Measurements from ENCODE around the gene CDH20. TPM values are rescaled to one million over a fixed set of nuclear protein-coding genes. Genes with fewer than 3 reads are reported as not detected.

Gene CDH20
- total RNA-seq, 4 donors from 2014 or later, result 0.14 TPM; not detected in 3

DNA sequence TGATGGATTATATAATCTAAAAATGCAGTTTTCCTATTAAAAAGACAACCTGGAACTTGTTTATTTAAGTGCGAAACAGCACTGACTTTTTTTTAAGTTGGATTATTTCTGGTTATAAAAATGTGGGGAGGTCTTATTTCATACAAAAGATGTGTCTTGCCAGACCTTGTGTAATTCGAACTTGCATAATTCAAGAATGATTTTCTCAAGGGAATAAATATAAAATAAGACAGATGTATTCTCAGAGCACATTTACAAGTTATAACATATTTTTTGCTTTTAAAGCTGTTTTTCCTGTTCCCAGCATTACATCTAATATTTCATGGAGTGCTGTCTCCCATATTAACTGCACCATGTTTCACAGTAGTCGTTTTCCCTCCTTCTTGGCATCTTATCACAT lies 263.1 kb downstream of the CDH20 start:
- H3K9me3 ChIP-seq, result no peaks in the 10 kb centered on the region
- no peak for DNase-seq
- intact Hi-C loops (cut with DNase I; ENCODE audit: low total_unique reads) (no loop called here), in situ Hi-C loops (cut with MboI; ENCODE audit: low pct_ligation_motif_present in 1 of 4, low pct_unique_long_range_greater_than_20kb in 1 of 4, low sequenced_read_pairs in 3 of 4) (loop anchor here (25.0 kb wide), 3 partner anchors 291 to 541 kb away; partner anchors contain the start of gene RNF152 (in 2 of the 4))
- H3K27me3 ChIP-seq, result no peaks in the 10 kb centered on the region
- H3K4me1 ChIP-seq, result no peaks in the 10 kb centered on the region
- no peaks in the 10 kb centered on the region for H3K36me3 ChIP-seq
- H3K27ac ChIP-seq, result no peak overlapping the region
- 40 to 48% methylated on average over 3 of the region's 3 CpGs for WGBS, 2 donors (ENCODE audit: low coverage in 1 of 2)
- no peak overlapping the region for H3K4me3 ChIP-seq
- TF ChIP-seq POLR2A (IDR thresholded peaks at IDR 0.05) (no peak), POLR2AphosphoS5 (IDR thresholded peaks at IDR 0.05) (no peak)

DNA sequence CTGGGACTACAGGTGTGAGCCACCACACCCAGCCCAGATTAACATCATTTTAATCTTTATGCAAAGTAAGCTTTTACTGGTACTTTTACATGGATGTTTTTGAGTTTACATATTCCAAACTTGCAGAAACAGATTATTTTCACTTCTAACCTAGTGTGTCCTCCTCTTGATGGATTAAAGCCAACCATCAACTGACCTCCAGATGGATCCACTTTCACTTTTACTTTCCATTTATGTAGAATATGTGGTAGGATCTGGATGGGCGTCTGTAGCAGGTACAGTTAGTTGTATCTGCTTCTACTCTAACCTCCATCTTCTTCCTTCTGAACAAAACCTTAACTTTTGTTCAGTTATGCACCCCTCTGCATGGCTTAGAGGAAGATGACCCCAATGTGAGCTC lies 264.1 kb downstream of the CDH20 start:
- in situ Hi-C loops (cut with MboI; ENCODE audit: low pct_ligation_motif_present in 1 of 4, low pct_unique_long_range_greater_than_20kb in 1 of 4, low sequenced_read_pairs in 3 of 4), result loop anchor here (25.0 kb wide), 3 partner anchors 290 to 540 kb away; partner anchors contain the start of gene RNF152 (in 2 of the 4)

DNA sequence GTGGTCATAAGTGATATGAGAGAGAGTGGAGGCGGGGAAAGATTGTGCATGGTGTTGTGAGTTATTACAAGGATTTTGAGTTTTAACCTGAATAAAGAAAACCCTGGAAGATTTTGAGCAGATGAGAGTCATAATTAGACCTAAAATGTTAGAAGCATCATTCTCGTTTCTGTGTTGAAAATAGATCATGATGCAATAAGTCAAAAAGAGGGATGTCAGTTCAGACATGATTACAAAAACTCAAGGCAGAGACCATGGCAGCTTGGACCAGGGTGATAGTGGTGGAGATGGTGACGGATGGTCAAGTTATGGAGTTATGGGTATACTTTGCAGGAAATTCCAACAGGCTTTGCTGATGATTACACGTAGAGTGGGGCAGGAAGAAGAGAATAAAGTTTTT lies 267.2 kb downstream of the CDH20 start:
- WGBS, 2 donors (ENCODE audit: low coverage in 1 of 2), result 80 to 95% methylated on average over 4 of the region's 4 CpGs
- Histone ChIP-seq H3K9me3 (no peaks in the 10 kb centered on the region), H3K4me1 (no peaks in the 10 kb centered on the region), H3K4me3 (no peak overlapping the region), H3K36me3 (no peaks in the 10 kb centered on the region), H3K27me3 (no peaks in the 10 kb centered on the region), H3K27ac (no peak overlapping the region)
- TF ChIP-seq, protein P1, sequence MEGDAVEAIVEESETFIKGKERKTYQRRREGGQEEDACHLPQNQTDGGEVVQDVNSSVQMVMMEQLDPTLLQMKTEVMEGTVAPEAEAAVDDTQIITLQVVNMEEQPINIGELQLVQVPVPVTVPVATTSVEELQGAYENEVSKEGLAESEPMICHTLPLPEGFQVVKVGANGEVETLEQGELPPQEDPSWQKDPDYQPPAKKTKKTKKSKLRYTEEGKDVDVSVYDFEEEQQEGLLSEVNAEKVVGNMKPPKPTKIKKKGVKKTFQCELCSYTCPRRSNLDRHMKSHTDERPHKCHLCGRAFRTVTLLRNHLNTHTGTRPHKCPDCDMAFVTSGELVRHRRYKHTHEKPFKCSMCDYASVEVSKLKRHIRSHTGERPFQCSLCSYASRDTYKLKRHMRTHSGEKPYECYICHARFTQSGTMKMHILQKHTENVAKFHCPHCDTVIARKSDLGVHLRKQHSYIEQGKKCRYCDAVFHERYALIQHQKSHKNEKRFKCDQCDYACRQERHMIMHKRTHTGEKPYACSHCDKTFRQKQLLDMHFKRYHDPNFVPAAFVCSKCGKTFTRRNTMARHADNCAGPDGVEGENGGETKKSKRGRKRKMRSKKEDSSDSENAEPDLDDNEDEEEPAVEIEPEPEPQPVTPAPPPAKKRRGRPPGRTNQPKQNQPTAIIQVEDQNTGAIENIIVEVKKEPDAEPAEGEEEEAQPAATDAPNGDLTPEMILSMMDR (IDR thresholded peaks at IDR 0.05), result no peak
- no peak for TF ChIP-seq POLR2A (IDR thresholded peaks at IDR 0.05)
- TF ChIP-seq POLR2AphosphoS5 (IDR thresholded peaks at IDR 0.05), result no peak
- no peak for TF ChIP-seq EP300 (IDR thresholded peaks at IDR 0.05; ENCODE audit: low read depth)
- no peak for DNase-seq
- intact Hi-C loops (cut with DNase I; ENCODE audit: low total_unique reads), result no loop called here
- in situ Hi-C loops (cut with MboI; ENCODE audit: low pct_ligation_motif_present in 1 of 4, low pct_unique_long_range_greater_than_20kb in 1 of 4, low sequenced_read_pairs in 3 of 4), result no loop called here

More for the DNA sequence above, 264.1 kb downstream of the CDH20 start:
- intact Hi-C loops (cut with DNase I; ENCODE audit: low total_unique reads), result no loop called here
- H3K27me3 ChIP-seq, result no peaks in the 10 kb centered on the region
- WGBS, 2 donors (ENCODE audit: low coverage in 1 of 2), result 50 to 86% methylated on average over 1 of the region's 1 CpG
- no peak for TF ChIP-seq POLR2AphosphoS5 (IDR thresholded peaks at IDR 0.05)
- TF ChIP-seq POLR2A (IDR thresholded peaks at IDR 0.05), result no peak
- TF ChIP-seq, protein P1 (IDR thresholded peaks at IDR 0.05), result no peak
- TF ChIP-seq EP300 (IDR thresholded peaks at IDR 0.05; ENCODE audit: low read depth), result no peak
- H3K27ac ChIP-seq, result no peak overlapping the region
- H3K4me3 ChIP-seq, result no peak overlapping the region
- no peak for DNase-seq
- no peaks in the 10 kb centered on the region for H3K4me1 ChIP-seq
- no peaks in the 10 kb centered on the region for H3K9me3 ChIP-seq
- no peaks in the 10 kb centered on the region for H3K36me3 ChIP-seq

DNA sequence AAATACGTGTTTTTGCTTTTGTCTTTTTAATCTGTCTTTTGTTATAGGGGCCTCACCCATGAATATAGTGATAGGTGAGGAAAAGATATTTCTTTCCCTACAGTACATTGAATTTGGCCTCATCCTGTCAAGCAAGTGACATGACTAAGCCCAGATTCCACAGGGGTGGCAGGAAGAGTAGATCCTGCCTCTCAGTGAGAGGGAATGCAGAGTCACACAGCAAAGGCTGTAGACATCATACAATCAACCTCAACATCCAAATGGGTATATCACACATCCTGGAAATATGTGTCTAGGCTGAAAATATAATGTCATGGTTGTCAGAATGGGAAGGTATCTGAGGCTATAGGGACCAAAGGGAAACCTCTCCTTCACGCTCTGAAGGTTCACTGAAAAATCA lies 269.6 kb downstream of the CDH20 start:
- TF ChIP-seq EP300 (IDR thresholded peaks at IDR 0.05; ENCODE audit: low read depth) (no peak), POLR2A (IDR thresholded peaks at IDR 0.05) (no peak), POLR2AphosphoS5 (IDR thresholded peaks at IDR 0.05) (no peak)
- TF ChIP-seq, protein P1 (IDR thresholded peaks at IDR 0.05), result no peak
- in situ Hi-C loops (cut with MboI; ENCODE audit: low pct_ligation_motif_present in 1 of 4, low pct_unique_long_range_greater_than_20kb in 1 of 4, low sequenced_read_pairs in 3 of 4), result no loop called here
- H3K4me1 ChIP-seq, result peaks cover 0 to 11% (median 0%) of the 10 kb centered on the region in 4 donors
- H3K27me3 ChIP-seq, result no peaks in the 10 kb centered on the region
- intact Hi-C loops (cut with DNase I; ENCODE audit: low total_unique reads), result no loop called here
- no peaks in the 10 kb centered on the region for H3K9me3 ChIP-seq
- no peak overlapping the region for H3K4me3 ChIP-seq
- no peak overlapping the region for H3K27ac ChIP-seq
- no peak for DNase-seq
- WGBS, 2 donors (ENCODE audit: low coverage in 1 of 2), result 80 to 100% methylated on average over 2 of the region's 2 CpGs
- no peaks in the 10 kb centered on the region for H3K36me3 ChIP-seq

Small RNAs within 50 kb of the gene (small RNA-seq; reads per million reads assigned to genes)
- 0 reads per million in 4 donors for gene RNU6-116P

Measured in transverse colon (tissue), 4 donors.